Tibial nerve (tissue), 4 donors: ENCODE results near the gene ISM1. TPM values are rescaled to one million over a fixed set of nuclear protein-coding genes. Genes with fewer than 3 reads are reported as not detected.

Experiments
- DNase-seq, 2 donors: peaks; one replicate each; pipeline ENCODE4 v3.0.0-alpha.2; 2019; ENCODE audit warnings: low spot score in 2 of 2
- H3K27ac ChIP-seq, 4 donors: fragments of 200-600 bp; sonication (generic) in 3 of 4; one replicate each; pipeline ENCODE4 v1.5.1; 2017 to 2019; ENCODE audit warnings: mild to moderate bottlenecking in 1 of 4
- H3K27me3 ChIP-seq, 2 donors: fragments of 200-600 bp; sonication (generic) in 1 of 2; one replicate each; pipeline versions ENCODE4 v1.5.1 to v1.6.0; 2017 to 2019
- H3K36me3 ChIP-seq, 3 donors: fragments of 200-600 bp; sonication (generic); one replicate each; pipeline ENCODE4 v1.5.1; 2018 to 2019
- H3K4me1 ChIP-seq, 4 donors: fragments of 200-600 bp; sonication (generic) in 3 of 4; one replicate each; pipeline ENCODE4 v1.5.1; 2017 to 2019
- H3K4me3 ChIP-seq, 4 donors: fragments of 200-600 bp; sonication (generic) in 3 of 4; one replicate each; pipeline ENCODE4 v1.5.1; 2017 to 2019; ENCODE audit warnings: mild to moderate bottlenecking in 1 of 4, moderate library complexity in 1 of 4
- H3K9me3 ChIP-seq, 4 donors: fragments of 200-600 bp; sonication (generic) in 3 of 4; one replicate each; pipeline ENCODE4 v1.5.1; 2017 to 2019
- CTCF ChIP-seq, 5 experiments: fragments of 200-600 bp in 3 of 5; fragments of 450-650 bp in 2 of 5; sonication (generic) in 3 of 5; IDR thresholded peaks; one replicate each; pipeline ENCODE4 v1.5.1; 2016 to 2019; ENCODE audit warnings: antibody characterized with exemption in 5 of 5, mild to moderate bottlenecking in 3 of 5, moderate library complexity in 2 of 5
- EP300 ChIP-seq, 2 donors: sonication (generic); formaldehyde crosslinking; IDR thresholded peaks; one replicate each; pipeline ENCODE4 v1.6.1; 2017; ENCODE audit warnings: antibody characterized with exemption in 2 of 2, mild to moderate bottlenecking in 1 of 2
- POLR2A ChIP-seq, 2 donors: fragments of 450-650 bp; IDR thresholded peaks; one replicate each; pipeline ENCODE4 v1.6.1; 2017; ENCODE audit warnings: antibody characterized with exemption in 2 of 2, mild to moderate bottlenecking in 2 of 2, moderate library complexity in 2 of 2
- WGBS, 2 donors: methylation state at CpG; one replicate each; pipeline ENCODE4 v1.1.5; 2018; 5-methylcytosine and 5-hydroxymethylcytosine counted together
- total RNA-seq, 4 donors: library from RNA; depleted of rRNA; stranded (reverse); fragments of >200 nt; gene quantifications; one replicate each; pipeline ENCODE4 v1.1.0, GENCODE V29; 2016

ISM1 gene
- total RNA-seq, 4 donors from 2014 or later, result 19.3 to 47.3 (median 24.7) TPM

GRCh38 chr20:13221673-13222318, 722 bp downstream of the ISM1 start:
- Histone ChIP-seq H3K4me3 (peak overlapping the region in 3 of 4 donors; percentile 27 to 68 (median 43)), H3K9me3 (no peaks in the 10 kb centered on the region), H3K27me3 (peaks cover 0 to 51% of the 10 kb centered on the region in 2 donors), H3K27ac (peak overlapping the region in 1 of 4 donors; percentile 38), H3K4me1 (peaks cover 0 to 29% (median 14%) of the 10 kb centered on the region in 4 donors), H3K36me3 (no peaks in the 10 kb centered on the region)
- 3 to 8% methylated on average over 21 to 36 of the region's 59 CpGs for WGBS, 2 donors
- TF ChIP-seq POLR2A (IDR thresholded peaks at IDR 0.05) (no peak), EP300 (IDR thresholded peaks at IDR 0.05) (no peak), CTCF (IDR thresholded peaks at IDR 0.05) (no peak)
- DNase-seq, result no peak

GRCh38 chr20:13222319-13222716, 1.2 kb downstream of the ISM1 start:
- Histone ChIP-seq H3K4me1 (peaks cover 0 to 29% (median 14%) of the 10 kb centered on the region in 4 donors), H3K27me3 (peaks cover 0 to 48% of the 10 kb centered on the region in 2 donors), H3K4me3 (peak overlapping the region in 3 of 4 donors; percentile 12 to 68 (median 43)), H3K27ac (peak overlapping the region in 1 of 4 donors; percentile 38), H3K9me3 (peaks cover 0 to 3% (median 0%) of the 10 kb centered on the region in 4 donors), H3K36me3 (no peaks in the 10 kb centered on the region)
- WGBS, 2 donors, result 19 to 34% methylated on average over 8 of the region's 8 CpGs
- TF ChIP-seq EP300 (IDR thresholded peaks at IDR 0.05) (no peak), CTCF (IDR thresholded peaks at IDR 0.05) (no peak), POLR2A (IDR thresholded peaks at IDR 0.05) (no peak)
- no peak for DNase-seq

GRCh38 chr20:13223736-13224520, 2.9 kb downstream of the ISM1 start:
- no peaks in the 10 kb centered on the region for H3K36me3 ChIP-seq
- no peak overlapping the region for H3K4me3 ChIP-seq
- 51 to 52% methylated on average over 5 of the region's 5 CpGs for WGBS, 2 donors

GRCh38 chr20:13226367-13226766, 5.3 kb downstream of the ISM1 start:
- DNase-seq, result no peak
- no peaks in the 10 kb centered on the region for H3K36me3 ChIP-seq
- H3K27me3 ChIP-seq, result peaks cover 0 to 13% of the 10 kb centered on the region in 2 donors
- TF ChIP-seq POLR2A (IDR thresholded peaks at IDR 0.05) (no peak), EP300 (IDR thresholded peaks at IDR 0.05) (no peak), CTCF (IDR thresholded peaks at IDR 0.05) (no peak)
- H3K4me3 ChIP-seq, result no peak overlapping the region
- peaks cover 0 to 8% (median 0%) of the 10 kb centered on the region in 4 donors for H3K9me3 ChIP-seq
- H3K27ac ChIP-seq, result no peak overlapping the region
- peaks cover 0 to 8% (median 0%) of the 10 kb centered on the region in 4 donors for H3K4me1 ChIP-seq
- WGBS, 2 donors, result 66 to 68% methylated on average over 1 of the region's 1 CpG

More at GRCh38 chr20:13223736-13224520, 2.9 kb downstream of the ISM1 start:
- no peak for TF ChIP-seq CTCF (IDR thresholded peaks at IDR 0.05)
- TF ChIP-seq EP300 (IDR thresholded peaks at IDR 0.05), result no peak
- TF ChIP-seq POLR2A (IDR thresholded peaks at IDR 0.05), result no peak
- Histone ChIP-seq H3K27ac (no peak overlapping the region), H3K4me1 (peaks cover 0 to 29% (median 14%) of the 10 kb centered on the region in 4 donors), H3K27me3 (peaks cover 0 to 34% of the 10 kb centered on the region in 2 donors), H3K9me3 (peaks cover 0 to 8% (median 0%) of the 10 kb centered on the region in 4 donors)
- DNase-seq, result no peak

- Histone ChIP-seq H3K36me3 (no peaks in the 10 kb centered on the region), H3K27me3 (no peaks in the 10 kb centered on the region), H3K27ac (no peak overlapping the region), H3K4me3 (no peak overlapping the region), H3K9me3 (peaks cover 0 to 8% (median 0%) of the 10 kb centered on the region in 4 donors), H3K4me1 (no peaks in the 10 kb centered on the region)
- DNase-seq, result no peak
- TF ChIP-seq EP300 (IDR thresholded peaks at IDR 0.05) (no peak), POLR2A (IDR thresholded peaks at IDR 0.05) (no peak), CTCF (IDR thresholded peaks at IDR 0.05) (no peak)
- 76 to 85% methylated on average over 2 of the region's 2 CpGs for WGBS, 2 donors
Observed at GRCh38 chr20:13228771-13229170, 7.7 kb downstream of the ISM1 start.
